HepG2 (cell line): ENCODE measurements around the gene SGSH. TPM values are rescaled to one million over a fixed set of nuclear protein-coding genes. Genes with fewer than 3 reads are reported as not detected.

Experiments
- AHDC1 ChIP-seq: sonication (generic); formaldehyde crosslinking; IDR thresholded peaks from 2 replicates; pipeline ENCODE4 v1.5.1; 2020; ENCODE audit warnings: mild to moderate bottlenecking, missing genetic modification reagents, borderline replicate concordance
- DBP ChIP-seq: sonication (generic); formaldehyde crosslinking; IDR thresholded peaks from 2 replicates; pipeline ENCODE4 v1.4.0; 2020; ENCODE audit warnings: missing genetic modification reagents; ENCODE audit errors: not compliant biosample characterization
- DPF2 ChIP-seq: sonication (generic); formaldehyde crosslinking; IDR thresholded peaks from 2 replicates; pipeline ENCODE4 v1.4.0; 2020; ENCODE audit warnings: mild to moderate bottlenecking, low read depth, missing genetic modification reagents, borderline replicate concordance
- KLF16 ChIP-seq, 2 experiments: sonication (generic) in 1 of 2; formaldehyde crosslinking in 1 of 2; IDR thresholded peaks; 2 replicates each; pipeline versions ENCODE4 v1.6.1 to v1.8.0; 2016 to 2023; ENCODE audit warnings: missing genetic modification reagents in 2 of 2, missing compliant biosample characterization in 1 of 2
- MAFF ChIP-seq: IDR thresholded peaks from 2 replicates; pipeline ENCODE4 v1.6.1; 2011; ENCODE audit warnings: low read depth, low read length, improper control_type of control experiment
- NFAT5 ChIP-seq: sonication (generic); formaldehyde crosslinking; IDR thresholded peaks from 2 replicates; pipeline ENCODE4 v1.4.0; 2020; ENCODE audit warnings: missing genetic modification reagents
- SOX5 ChIP-seq: IDR thresholded peaks from 2 replicates; pipeline ENCODE4 v1.6.1; 2016; ENCODE audit warnings: borderline replicate concordance
- ZMAT5 ChIP-seq: sonication (generic); formaldehyde crosslinking; IDR thresholded peaks from 2 replicates; pipeline ENCODE4 v1.5.0; 2020; ENCODE audit warnings: mild to moderate bottlenecking, low read depth, missing genetic modification reagents, borderline replicate concordance
- ZSCAN5A ChIP-seq: sonication (generic); formaldehyde crosslinking; IDR thresholded peaks from 2 replicates; pipeline ENCODE4 v1.8.0; 2022; ENCODE audit warnings: mild to moderate bottlenecking, missing genetic modification reagents, borderline replicate concordance
- polyA plus RNA-seq, 8 experiments: library from polyadenylated mRNA; depleted of rRNA in 3 of 8; stranded (reverse) in 7 of 8; unstranded in 1 of 8; fragments of >200 nt; fragmentation: Illumina TruSeq in 4 of 8; extraction: Trizol in 4 of 8; gene quantifications; 2 replicates each; pipeline versions ENCODE4 v1.2.1 to v1.2.3, GENCODE V29; 2011 to 2016; ENCODE audit warnings: low read depth in 4 of 8, missing spikeins in 1 of 8, mixed read lengths in 1 of 8; ENCODE audit not compliant: insufficient read depth in 1 of 8
- total RNA-seq, 5 experiments: library from RNA; depleted of rRNA; stranded (reverse); fragments of >200 nt; fragmentation: Illumina TruSeq; extraction: Trizol; gene quantifications; 2 replicates each; pipeline ENCODE4 v1.2.3, GENCODE V29; 2016; ENCODE audit warnings: low read depth in 1 of 5

The SGSH gene
- total and polyA plus RNA-seq, 2 of the 13 experiments (the other 11 are each of a cell fraction or from before 2014, with no cell fraction given) = 12.2 to 17.6 TPM

GRCh38 chr17:80261159-80261894 is 41.2 kb upstream of the SGSH start (continued):
- TF ChIP-seq AHDC1 = no peak
- peak; percentile 90 for TF ChIP-seq SOX5 (CRISPR knock-in tag)
- peak in 1 of 2 experiments; percentile 97; a peak in 2 of 4 replicates for TF ChIP-seq KLF16 (CRISPR knock-in tag; IDR thresholded peaks at IDR 0.05)
- no peak for TF ChIP-seq ZMAT5 (CRISPR knock-in tag)
- TF ChIP-seq NFAT5 = peak; percentile 85
- TF ChIP-seq MAFF = no peak
- peak; percentile 85 for TF ChIP-seq DBP (CRISPR knock-in tag)
- no peak; the same call in 1 of the 2 replicates for TF ChIP-seq DPF2 (CRISPR knock-in tag)
- TF ChIP-seq ZSCAN5A (CRISPR knock-in tag) = peak; percentile 89; the same call in 1 of the 2 replicates
